PC-3 (cell line): ENCODE results near the gene CCNB3. TPM values are rescaled to one million over a fixed set of nuclear protein-coding genes. Genes with fewer than 3 reads are reported as not detected.

Experiments
- total RNA-seq: library from RNA; depleted of rRNA; stranded (reverse); fragments of >200 nt; gene quantifications from 2 replicates; pipeline ENCODE4 v1.2.3, GENCODE V29; 2014; rRNA removed

CCNB3 gene
- total RNA-seq, 1 experiment from 2014 or later = 0.33 TPM

Other genes with a start within 250 kb of the CCNB3 start
- gene AKAP4, start 3.8 kb upstream of the CCNB3 start, total RNA-seq = not detected in 2 replicates